Effector memory CD8-positive, alpha-beta T cell (primary cell): Measurements from ENCODE around the gene CELA2A.
"Not testable (repeated sequence)": the region's sequence is repeated elsewhere in the genome, so short reads cannot be mapped to it uniquely, and the experiment has no call there.

Experiments used
- ATAC-seq: fragments of 150-1000 bp; cut with Tn5 transposase; replicated peaks from 2 replicates; pipeline ENCODE4 v1.10.0; 2021; ENCODE audit warnings: mild to moderate bottlenecking, moderate library complexity
- DNase-seq, 3 experiments: peaks; one replicate each; pipeline ENCODE4 v3.0.0; 2021
- H3K27ac Mint-ChIP-seq, 2 donors: one replicate each; pipeline ENCODE4 v1.8.0; 2022; ENCODE audit warnings: mild to moderate bottlenecking in 2 of 2, mixed read lengths in 2 of 2, moderate library complexity in 2 of 2
- H3K27me3 Mint-ChIP-seq, 2 donors: one replicate each; pipeline ENCODE4 v1.8.0; 2022; ENCODE audit warnings: mixed read lengths in 2 of 2
- H3K36me3 Mint-ChIP-seq: one replicate; pipeline ENCODE4 v1.8.0; 2022; ENCODE audit warnings: mild to moderate bottlenecking, moderate library complexity, mixed read lengths; ENCODE audit not compliant: insufficient read depth
- H3K4me1 Mint-ChIP-seq, 2 donors: one replicate each; pipeline ENCODE4 v1.8.0; 2022; ENCODE audit warnings: low read depth in 2 of 2, mixed read lengths in 2 of 2
- H3K4me3 Mint-ChIP-seq, 2 donors: one replicate each; pipeline ENCODE4 v1.8.0; 2022; ENCODE audit warnings: mild to moderate bottlenecking in 2 of 2, mixed read lengths in 2 of 2, moderate library complexity in 2 of 2
- H3K9me3 Mint-ChIP-seq, 2 donors: one replicate each; pipeline ENCODE4 v1.8.0; 2022; ENCODE audit warnings: mixed read lengths in 2 of 2

Gene CELA2A

DNA sequence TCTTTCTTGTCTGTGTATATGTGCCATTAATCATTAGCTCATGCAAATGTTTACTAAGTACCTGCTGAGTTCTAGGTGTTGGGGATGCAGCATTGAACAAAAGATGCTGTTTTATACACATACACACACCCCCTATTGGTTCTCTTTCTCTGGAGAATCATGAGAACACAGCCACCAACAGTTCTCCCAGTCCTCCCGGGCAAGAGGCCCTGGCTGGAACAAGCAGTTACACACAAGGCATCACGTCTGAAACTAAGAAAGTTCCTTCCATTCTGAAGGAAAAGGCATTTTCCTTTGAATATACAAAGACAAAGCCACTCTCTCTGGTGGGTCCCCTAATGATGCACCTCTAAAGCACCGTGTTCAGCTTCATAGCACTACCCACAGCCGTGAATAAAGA lies 56.7 kb downstream of the CELA2A start:
- Mint-ChIP-seq H3K27ac (no peak overlapping the region), H3K36me3 (peaks cover 15% of the 10 kb centered on the region), H3K27me3 (no peaks in the 10 kb centered on the region), H3K4me3 (no peak overlapping the region), H3K9me3 (no peaks in the 10 kb centered on the region), H3K4me1 (peaks cover 6 to 15% of the 10 kb centered on the region in 2 donors)
- DNase-seq (no peak), ATAC-seq (no peak)

DNA sequence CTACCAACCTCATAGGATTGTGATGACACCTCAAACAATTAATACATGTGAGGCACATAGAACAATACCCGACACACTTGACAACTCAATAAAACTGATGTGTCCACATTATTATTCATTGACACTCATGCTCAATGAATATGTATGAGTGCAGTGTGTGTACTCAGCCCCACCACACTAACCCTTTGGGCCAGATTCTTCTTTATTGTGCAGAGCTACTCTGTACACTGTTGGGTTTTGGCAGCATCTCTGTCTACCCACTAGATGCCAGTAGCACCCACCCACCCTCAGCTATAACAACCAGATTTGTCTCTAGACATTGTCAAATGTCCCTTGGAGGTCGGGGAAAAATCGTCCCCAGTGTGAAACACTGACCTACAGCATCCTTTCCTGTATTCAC lies 57.4 kb downstream of the CELA2A start:
- Mint-ChIP-seq H3K4me1 (peaks cover 9 to 15% of the 10 kb centered on the region in 2 donors), H3K27ac (no peak overlapping the region), H3K36me3 (peaks cover 11% of the 10 kb centered on the region), H3K27me3 (no peaks in the 10 kb centered on the region), H3K4me3 (no peak overlapping the region), H3K9me3 (no peaks in the 10 kb centered on the region)
- ATAC-seq (no peak), DNase-seq (no peak)

DNA sequence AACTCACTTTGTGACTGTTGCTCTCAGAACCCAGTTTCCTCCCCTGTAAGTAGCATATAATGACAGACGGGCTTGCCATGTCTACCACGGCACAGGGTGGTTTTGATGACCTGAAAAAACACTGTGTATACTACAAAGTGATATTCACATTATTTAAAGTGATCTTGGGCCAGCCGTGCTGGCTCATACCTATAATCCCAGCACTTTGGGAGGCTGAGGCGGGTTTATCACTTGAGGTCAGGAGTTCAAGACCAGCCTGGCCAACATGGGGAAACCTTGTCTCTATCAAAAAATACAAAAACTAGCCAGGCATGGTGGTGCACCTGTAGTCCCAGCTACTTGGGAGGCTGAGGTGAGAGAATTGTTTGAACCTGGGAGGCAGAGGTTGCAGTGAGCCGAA lies 58.0 kb downstream of the CELA2A start:
- not testable (repeated sequence) for DNase-seq, H3K9me3 Mint-ChIP-seq, H3K27me3 Mint-ChIP-seq, H3K4me3 Mint-ChIP-seq, H3K27ac Mint-ChIP-seq, ATAC-seq, H3K36me3 Mint-ChIP-seq
- peaks cover 9 to 15% of the 10 kb centered on the region in 2 donors for H3K4me1 Mint-ChIP-seq

DNA sequence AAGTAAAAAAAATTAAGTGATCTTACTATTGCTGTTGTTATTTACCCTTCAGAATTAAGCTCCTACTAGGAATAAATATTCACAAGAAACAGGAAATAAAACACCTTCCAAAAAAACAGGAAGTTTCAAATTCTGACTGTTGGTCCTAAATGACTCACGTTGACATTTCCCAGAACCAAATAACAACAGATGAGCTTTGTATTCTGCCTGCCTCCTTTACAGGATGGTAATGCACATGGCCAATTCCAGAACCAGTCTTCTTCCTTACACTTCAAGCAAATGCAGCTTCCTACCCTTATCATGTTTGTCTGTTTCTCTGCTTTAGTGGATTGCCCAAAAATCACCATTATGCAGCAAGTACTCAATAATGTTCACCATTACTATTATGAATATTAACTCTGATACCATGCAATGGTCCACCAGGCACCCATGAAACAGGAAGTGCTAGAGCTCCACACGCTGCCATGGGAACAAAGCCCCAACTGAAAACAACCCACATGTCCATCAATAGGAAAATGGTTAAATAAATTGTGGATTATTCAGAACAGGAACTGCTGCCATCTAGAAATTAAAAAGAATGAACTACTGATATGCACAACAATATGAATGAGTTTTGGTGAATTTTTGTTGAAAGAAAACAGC lies 58.6 kb downstream of the CELA2A start:
- no peaks in the 10 kb centered on the region for H3K27me3 Mint-ChIP-seq
- H3K4me1 Mint-ChIP-seq: peaks cover 9 to 15% of the 10 kb centered on the region in 2 donors
- ATAC-seq (no peak), DNase-seq (no peak)
- H3K36me3 Mint-ChIP-seq: peaks cover 6% of the 10 kb centered on the region
- no peak overlapping the region for H3K27ac Mint-ChIP-seq
- no peaks in the 10 kb centered on the region for H3K9me3 Mint-ChIP-seq
- H3K4me3 Mint-ChIP-seq: no peak overlapping the region

DNA sequence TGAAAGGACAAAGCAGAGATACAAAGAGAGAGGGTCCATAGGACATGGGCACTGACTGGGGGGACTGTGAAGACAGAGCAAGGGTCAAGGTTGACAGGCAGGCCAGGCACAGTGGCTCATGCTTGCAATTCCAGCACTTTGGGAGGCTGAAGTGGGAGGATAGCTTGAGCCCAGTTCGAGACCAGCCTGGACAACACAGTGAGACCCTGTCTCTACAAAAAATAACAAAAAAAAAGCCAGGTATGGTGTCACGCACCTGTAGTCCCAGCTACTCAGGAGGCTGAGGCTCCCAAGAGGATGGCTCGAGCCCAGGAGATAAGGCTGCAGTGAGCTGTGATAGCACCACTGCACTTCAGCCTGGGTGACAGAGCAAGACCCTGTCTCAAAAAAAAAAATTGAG lies 63.1 kb downstream of the CELA2A start:
- no peak for ATAC-seq
- H3K4me3 Mint-ChIP-seq: no peak overlapping the region
- DNase-seq: no peak
- peak overlapping the region in 1 of 2 donors; percentile 7 for H3K27ac Mint-ChIP-seq
- no peaks in the 10 kb centered on the region for H3K9me3 Mint-ChIP-seq
- peaks cover 14 to 19% of the 10 kb centered on the region in 2 donors for H3K4me1 Mint-ChIP-seq
- peaks cover 7% of the 10 kb centered on the region for H3K36me3 Mint-ChIP-seq
- no peaks in the 10 kb centered on the region for H3K27me3 Mint-ChIP-seq

DNA sequence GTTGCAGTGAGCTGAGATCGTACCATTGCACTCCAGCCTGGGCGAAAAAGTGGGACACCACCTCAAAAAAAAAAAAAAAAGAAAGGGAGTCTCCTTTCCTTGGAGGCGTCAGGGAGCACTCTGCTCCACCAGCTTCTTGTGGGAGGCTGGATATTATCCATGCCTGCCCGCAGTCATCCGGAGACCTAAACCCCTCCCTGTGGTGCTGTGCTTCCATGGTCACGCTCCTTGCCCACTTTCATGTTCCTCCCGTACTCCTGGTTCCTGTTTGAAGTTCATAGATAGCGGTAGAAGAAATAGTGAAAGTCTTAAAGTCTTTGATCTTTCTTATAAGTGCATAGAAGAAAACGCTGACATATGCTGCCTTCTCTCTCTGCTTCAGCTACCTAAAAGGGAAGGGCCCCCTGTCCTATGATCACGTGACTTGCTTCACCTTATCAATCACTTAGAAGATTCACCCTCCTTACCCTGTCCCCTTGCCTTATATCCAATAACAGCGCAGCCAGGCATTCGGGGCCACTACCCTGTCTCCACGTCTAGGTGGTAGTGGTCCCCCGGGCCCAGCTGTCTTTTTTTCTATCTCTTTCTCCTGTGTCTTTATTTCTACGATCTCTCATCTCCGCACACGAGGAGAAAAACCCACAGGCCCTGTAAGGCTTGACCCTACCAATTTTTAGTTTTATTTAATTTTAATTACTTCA lies 64.8 kb downstream of the CELA2A start:
- not testable (repeated sequence) for DNase-seq, H3K4me3 Mint-ChIP-seq, ATAC-seq, H3K27ac Mint-ChIP-seq, H3K27me3 Mint-ChIP-seq, H3K9me3 Mint-ChIP-seq
- Mint-ChIP-seq H3K36me3 (peaks cover 20% of the 10 kb centered on the region), H3K4me1 (peaks cover 24 to 26% of the 10 kb centered on the region in 2 donors)
